IPS DF 19.7 (cell line): ENCODE measurements around the gene ZMYND8.
"Not testable (repeated sequence)": the region's sequence is repeated elsewhere in the genome, so short reads cannot be mapped to it uniquely, and the experiment has no call there.

Source experiments
- DNase-seq: peaks from one replicate; pipeline ENCODE4 v3.0.0-alpha.2; 2013; ENCODE audit warnings: low read depth, low spot score

ZMYND8 gene

GRCh38 chr20:47310729-47311128, 45.8 kb downstream of the ZMYND8 start:
- no peak for DNase-seq

GRCh38 chr20:47309806-47310426, 46.6 kb downstream of the ZMYND8 start:
- DNase-seq: no peak

- no peak for DNase-seq
Observed at GRCh38 chr20:47309394-47309793, 47.1 kb downstream of the ZMYND8 start.

- DNase-seq: not testable (repeated sequence)
Observed at GRCh38 chr20:47307569-47307968, 48.9 kb downstream of the ZMYND8 start.

- no peak for DNase-seq
Observed at GRCh38 chr20:47306755-47307370, 49.6 kb downstream of the ZMYND8 start.

DNA sequence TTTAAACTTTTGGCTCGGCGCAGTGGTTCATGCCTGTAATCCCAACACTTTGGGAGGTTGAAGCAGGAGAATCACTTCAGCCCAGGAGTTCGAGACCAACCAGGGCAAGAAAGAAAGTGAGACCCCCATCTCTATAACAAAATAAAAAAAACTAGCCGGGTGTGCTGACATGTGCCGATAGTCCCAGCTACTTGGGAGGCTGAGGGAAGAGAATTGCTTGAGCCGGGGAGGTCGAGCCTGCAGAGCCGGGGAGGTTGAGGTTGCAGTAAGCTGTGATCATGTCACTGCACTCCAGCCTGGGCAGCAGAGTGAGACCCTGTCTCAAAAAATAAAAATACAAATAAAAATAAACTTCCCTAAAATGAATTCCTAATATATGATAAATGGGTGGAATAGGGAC, 50.4 kb downstream of the ZMYND8 start:
- no peak for DNase-seq

DNA sequence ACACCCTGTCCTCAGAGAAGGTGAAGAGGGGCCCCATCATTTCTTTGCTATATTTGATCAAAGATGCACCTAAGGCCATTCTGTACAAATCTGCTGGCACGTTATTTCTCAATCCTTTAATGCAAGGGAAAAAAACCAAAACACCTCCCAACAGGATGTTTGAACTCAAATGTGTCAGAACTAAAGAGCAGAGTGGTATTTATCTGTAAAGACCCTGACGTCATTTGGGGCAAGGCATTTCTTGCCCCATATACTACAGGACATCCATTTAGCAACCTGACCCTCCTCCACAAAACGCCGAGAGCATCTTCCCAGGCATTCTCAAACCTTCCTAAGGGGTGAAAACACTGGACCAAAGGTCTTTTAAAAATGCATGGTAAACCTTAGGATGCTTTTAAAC, 50.8 kb downstream of the ZMYND8 start:
- DNase-seq: no peak

GRCh38 chr20:47304287-47304686, 52.2 kb downstream of the ZMYND8 start:
- no peak for DNase-seq

DNA sequence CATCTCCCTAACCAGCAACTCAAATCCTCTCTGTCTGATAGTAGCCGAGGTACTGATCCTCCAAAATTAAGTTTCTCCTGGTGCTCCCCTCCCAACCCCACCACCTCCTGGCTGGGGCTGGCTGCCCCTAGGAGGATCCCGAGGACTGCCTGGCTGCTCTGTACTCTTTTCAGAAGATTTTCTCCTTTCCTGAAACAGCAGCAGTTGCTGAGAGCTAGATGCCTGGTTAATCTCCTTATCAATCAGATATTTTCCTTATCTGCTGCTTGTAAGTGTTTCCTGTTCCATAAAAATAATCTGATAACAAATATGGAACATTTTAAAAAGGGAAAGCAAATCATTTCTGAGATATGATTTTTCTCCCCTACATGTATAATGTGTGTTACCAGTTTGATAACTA, 52.8 kb downstream of the ZMYND8 start:
- DNase-seq: no peak

GRCh38 chr20:47300071-47300470, 56.4 kb downstream of the ZMYND8 start:
- no peak for DNase-seq

- no peak for DNase-seq
Observed at GRCh38 chr20:47298624-47299023, 57.9 kb downstream of the ZMYND8 start.

- no peak for DNase-seq
Observed at GRCh38 chr20:47297746-47298145, 58.8 kb downstream of the ZMYND8 start.

- no peak for DNase-seq
Observed at GRCh38 chr20:47296950-47297349, 59.5 kb downstream of the ZMYND8 start.

DNA sequence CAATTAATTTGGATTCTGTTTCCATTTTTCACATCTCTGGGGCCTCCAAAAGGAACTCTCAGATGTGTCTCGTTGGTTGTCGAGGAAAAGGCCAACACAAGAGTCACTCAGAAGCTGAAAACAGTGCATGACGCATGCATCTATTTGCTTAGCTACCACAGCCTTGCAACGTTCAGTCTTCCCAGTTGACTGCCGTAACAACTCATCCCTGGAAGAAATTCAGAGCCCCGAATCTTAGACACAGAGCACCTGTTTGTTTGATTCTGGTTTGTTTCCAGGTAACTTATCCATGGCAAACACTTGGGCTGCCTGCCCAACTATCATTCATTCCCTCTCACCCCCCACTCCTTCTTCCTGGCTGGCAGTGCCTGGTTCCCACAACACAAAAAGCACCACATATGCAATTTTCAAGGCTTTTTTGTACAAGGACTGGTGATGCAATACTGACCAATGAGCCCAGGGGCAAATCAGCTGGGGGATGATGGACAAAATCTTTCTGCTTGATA, 60.5 kb downstream of the ZMYND8 start:
- no peak for DNase-seq

- DNase-seq: no peak
Observed at GRCh38 chr20:47295129-47295813, 61.2 kb downstream of the ZMYND8 start.

DNA sequence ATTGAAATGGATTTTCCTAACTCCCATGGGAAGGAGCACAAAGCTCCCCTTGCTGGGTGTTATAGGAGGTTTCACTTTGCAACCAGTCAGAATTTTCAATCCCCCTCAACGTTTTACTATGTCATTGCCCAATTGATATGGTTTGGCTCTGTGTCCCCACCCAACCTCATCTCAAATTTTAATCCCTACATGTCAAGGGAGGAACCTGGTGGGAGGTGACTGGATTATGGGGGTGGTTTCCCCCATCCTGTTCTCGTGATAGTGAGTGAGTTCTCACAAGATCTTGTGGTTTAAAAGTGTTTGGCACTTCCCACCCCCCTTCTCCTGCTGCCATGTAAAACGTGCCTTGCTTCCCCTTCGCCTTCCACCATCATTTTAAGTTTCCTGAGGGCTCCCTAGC, 62.9 kb downstream of the ZMYND8 start:
- DNase-seq: no peak

- no peak for DNase-seq
Observed at GRCh38 chr20:47292581-47292980, 63.9 kb downstream of the ZMYND8 start.

GRCh38 chr20:47290666-47291430, 65.7 kb downstream of the ZMYND8 start:
- no peak for DNase-seq

DNA sequence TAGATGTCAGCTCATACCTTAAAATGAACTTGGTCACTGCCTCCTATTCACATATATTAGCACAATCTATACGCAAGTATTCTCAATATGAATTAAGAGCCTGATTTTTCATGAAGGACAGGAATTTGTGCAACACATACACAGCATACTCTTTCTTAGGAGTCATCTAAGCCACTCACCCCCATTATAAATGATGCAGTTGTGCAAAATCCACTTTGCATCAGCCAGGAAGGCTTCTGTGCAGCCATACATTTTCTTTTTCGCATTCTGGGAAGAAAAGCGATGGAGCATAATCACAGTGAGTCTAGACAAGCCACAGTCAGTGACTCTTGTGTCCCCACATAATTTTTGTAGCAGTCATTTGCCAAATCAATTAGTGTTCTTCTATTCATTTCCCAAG, 66.5 kb downstream of the ZMYND8 start:
- no peak for DNase-seq

- DNase-seq: no peak
Observed at GRCh38 chr20:47289096-47289495, 67.4 kb downstream of the ZMYND8 start.

DNA sequence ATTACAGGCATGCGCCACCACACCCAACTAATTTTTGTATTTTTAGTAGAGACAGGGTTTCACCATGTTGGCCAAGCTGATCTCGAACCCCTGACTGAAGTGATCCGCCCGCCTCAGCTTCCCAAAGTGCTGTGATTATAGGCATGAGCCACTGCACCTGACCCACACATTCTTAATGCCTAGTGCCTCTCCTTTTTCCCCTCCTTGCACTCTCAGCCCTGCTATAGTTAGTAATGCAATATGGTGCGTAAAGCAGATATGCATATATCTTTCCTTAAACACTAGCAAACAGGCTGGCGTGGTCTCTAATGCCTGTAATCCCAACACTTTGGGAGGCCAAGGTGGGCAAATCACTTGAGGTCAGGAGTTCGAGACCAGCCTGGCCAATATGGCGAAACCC, 68.0 kb downstream of the ZMYND8 start:
- not testable (repeated sequence) for DNase-seq

GRCh38 chr20:47287609-47288144, 68.8 kb downstream of the ZMYND8 start:
- no peak for DNase-seq
